GM12873 (cell line): ENCODE data around the gene RUNDC3A.

Experiments used
- TF ChIP-seq, protein P1 (sequence below): IDR thresholded peaks from 2 replicates; pipeline ENCODE4 v1.5.1; 2012; ENCODE audit warnings: low read depth, mild to moderate bottlenecking, moderate library complexity, low read length, control low read depth; ENCODE audit not compliant: insufficient read depth; ENCODE audit errors: missing control alignments

The RUNDC3A gene

DNA sequence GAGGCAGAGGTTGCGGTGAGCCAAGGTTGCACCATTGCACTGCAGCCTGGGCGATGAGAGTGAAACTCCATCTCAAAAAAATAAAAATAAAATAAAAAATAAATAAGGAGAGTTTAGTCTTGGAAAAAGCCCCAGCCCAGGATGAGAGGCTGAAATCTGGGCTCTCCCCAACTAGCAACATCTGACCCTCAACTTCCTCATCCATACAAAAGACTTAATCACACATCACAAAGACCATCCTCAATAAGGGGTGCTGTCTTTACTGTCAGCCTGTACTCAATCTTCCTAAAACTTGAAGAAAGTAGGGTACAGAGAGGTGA, 29.1 kb upstream of the RUNDC3A start:
- TF ChIP-seq, protein P1, sequence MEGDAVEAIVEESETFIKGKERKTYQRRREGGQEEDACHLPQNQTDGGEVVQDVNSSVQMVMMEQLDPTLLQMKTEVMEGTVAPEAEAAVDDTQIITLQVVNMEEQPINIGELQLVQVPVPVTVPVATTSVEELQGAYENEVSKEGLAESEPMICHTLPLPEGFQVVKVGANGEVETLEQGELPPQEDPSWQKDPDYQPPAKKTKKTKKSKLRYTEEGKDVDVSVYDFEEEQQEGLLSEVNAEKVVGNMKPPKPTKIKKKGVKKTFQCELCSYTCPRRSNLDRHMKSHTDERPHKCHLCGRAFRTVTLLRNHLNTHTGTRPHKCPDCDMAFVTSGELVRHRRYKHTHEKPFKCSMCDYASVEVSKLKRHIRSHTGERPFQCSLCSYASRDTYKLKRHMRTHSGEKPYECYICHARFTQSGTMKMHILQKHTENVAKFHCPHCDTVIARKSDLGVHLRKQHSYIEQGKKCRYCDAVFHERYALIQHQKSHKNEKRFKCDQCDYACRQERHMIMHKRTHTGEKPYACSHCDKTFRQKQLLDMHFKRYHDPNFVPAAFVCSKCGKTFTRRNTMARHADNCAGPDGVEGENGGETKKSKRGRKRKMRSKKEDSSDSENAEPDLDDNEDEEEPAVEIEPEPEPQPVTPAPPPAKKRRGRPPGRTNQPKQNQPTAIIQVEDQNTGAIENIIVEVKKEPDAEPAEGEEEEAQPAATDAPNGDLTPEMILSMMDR: no peak

DNA sequence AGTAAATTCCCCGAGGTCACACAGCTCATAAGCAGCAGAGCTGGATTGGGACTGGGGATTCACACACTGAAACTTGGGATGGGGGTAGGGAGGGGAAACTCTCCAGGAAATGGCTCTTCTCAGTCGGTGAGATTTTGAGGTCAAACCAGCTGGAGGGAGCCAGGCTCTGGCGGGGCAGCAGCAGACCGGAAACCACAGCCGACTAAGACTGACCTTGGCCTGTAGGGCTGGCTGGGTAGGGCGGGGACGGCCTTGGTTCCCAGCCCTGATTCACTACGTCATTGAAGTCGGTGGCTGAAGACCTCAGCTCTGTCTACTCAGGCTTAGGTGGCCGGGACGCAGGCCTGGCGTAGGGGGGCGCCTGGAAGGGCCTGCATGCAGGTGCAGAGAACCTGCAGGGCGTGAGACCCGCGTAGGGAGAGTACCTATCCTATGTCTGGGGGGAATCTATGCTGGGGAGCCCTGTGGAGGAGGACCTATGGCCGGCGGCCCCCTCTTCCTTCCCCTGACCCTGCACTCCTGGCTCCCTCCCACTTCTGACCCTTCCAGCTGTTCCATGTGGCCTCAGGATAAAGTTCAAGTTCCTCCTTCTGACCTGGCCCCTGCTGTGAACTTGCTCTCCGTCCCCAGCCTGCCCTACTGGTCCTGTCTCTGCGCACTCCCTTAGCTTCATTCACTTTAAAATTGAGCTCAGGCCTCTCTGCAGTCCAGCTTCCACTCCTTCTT, 28.6 kb upstream of the RUNDC3A start:
- TF ChIP-seq, protein P1: no peak

DNA sequence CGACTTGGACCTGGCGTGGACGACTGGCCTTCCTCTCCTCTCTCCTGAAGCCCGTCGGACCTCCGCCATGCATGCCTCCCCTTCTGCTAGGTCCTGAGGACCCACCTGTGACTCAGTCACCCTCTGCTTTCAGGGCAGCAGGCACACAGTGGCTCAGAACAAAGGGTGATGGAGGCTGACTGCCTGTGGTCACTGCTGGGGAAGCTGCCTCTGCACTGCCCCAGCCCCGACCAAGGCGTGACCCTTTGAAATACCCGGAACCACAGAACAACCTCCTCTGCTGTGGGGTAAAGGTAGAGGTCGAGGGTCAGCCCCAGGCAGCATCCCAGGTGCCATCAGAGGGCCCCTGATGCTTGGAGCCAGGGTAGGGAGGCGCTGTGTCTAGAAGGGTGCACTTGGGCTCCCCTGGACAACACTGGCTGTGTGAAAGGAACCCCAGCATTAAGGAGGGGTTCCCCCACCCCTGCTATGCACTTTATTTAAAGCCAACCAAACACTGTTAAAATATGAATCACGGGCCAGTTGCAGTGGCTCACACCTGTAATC, 27.9 kb upstream of the RUNDC3A start:
- TF ChIP-seq, protein P1: no peak

DNA sequence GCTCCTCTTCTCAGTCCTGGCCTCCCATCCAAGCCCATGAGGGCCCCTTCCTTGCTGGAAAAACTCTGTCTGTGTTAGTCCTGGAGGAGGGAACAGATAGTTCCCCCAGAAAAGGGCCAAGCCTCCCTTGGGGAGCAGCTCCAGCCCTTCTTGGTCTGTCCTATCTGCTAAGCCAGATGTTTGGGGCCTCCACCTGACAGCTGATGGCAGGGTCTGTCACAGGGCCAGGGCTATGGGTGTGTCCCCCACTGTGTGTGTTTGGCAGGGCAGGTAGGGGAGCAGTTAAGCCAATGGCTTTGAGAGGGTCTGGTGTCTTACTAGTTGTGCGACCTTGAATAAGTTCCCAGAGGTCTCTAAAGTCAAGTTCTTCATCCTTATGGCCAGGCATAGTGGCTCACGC, 26.8 kb upstream of the RUNDC3A start:
- TF ChIP-seq, protein P1: no peak

GRCh38 chr17:44282264-44282663, 26.1 kb upstream of the RUNDC3A start:
- TF ChIP-seq, protein P1: no peak

- TF ChIP-seq, protein P1: no peak
These were observed 24.9 kb upstream of the RUNDC3A start for GRCh38 chr17:44283344-44284023.

- TF ChIP-seq, protein P1: no peak
These were observed 24.4 kb upstream of the RUNDC3A start for GRCh38 chr17:44284024-44284400.
